ENCODE results near the gene OSBP2.

DNA sequence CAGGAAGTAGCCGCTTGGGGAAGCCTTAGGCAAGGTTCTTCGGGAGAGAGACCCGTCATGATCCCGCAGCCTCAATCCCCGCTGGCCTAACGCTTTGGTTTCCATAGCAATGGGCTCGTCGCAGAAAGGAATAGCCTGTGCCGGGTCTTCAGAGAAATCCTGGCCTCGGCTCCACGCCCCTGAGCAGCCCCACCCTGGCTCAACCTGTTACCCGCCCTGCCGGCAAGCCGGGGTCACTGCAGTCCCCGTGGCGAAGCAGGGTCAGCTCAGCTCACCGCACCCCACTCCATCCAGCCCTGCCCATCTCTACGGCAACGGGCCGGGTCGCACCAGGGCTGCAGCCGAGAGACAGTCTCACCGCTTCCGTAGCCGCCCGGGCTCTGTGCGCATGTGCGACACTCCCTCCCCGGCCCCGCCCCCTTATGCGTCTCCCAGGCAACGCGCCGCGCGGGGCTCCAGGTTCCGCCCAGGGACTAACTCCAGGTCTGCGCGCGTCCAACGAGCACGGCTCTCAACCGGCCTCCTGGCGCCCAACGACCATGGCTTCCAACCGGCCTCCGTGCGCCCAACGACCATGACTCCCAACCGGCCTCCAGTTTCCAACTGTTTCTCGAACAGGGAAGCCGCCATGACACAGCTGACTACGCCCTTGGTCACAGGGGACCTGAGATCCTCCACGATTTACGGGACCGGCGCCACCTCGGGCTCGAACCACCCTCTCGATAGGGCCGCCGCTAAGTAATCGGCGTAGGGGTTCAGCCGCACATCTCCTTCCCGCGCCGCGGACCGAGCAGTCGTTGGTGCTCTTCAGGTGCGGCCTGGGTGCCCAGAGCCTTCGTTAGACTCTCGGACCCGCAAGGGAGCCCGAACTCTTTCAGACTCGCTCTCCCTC, 26.9 kb upstream of the OSBP2 start, which contains the start of gene DUSP18:
- no peak for TF ChIP-seq EZH2 (IDR thresholded peaks at IDR 0.05; ENCODE audit: borderline replicate concordance, low read length)
- TF ChIP-seq, protein P1, sequence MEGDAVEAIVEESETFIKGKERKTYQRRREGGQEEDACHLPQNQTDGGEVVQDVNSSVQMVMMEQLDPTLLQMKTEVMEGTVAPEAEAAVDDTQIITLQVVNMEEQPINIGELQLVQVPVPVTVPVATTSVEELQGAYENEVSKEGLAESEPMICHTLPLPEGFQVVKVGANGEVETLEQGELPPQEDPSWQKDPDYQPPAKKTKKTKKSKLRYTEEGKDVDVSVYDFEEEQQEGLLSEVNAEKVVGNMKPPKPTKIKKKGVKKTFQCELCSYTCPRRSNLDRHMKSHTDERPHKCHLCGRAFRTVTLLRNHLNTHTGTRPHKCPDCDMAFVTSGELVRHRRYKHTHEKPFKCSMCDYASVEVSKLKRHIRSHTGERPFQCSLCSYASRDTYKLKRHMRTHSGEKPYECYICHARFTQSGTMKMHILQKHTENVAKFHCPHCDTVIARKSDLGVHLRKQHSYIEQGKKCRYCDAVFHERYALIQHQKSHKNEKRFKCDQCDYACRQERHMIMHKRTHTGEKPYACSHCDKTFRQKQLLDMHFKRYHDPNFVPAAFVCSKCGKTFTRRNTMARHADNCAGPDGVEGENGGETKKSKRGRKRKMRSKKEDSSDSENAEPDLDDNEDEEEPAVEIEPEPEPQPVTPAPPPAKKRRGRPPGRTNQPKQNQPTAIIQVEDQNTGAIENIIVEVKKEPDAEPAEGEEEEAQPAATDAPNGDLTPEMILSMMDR (IDR thresholded peaks at IDR 0.05; ENCODE audit: low read length) = no peak

Measured in OCI-LY1 (cell line).